Peyer's patch (tissue), 4 donors: ENCODE measurements around the gene NR4A1. TPM values are rescaled to one million over a fixed set of nuclear protein-coding genes. Genes with fewer than 3 reads are reported as not detected.

Source experiments
- DNase-seq, 3 donors: peaks; one replicate each; pipeline ENCODE4 v3.0.0-alpha.2; 2017 to 2019
- H3K27ac ChIP-seq, 4 donors: fragments of 200-600 bp; sonication (generic); one replicate each; pipeline ENCODE4 v1.5.1; 2016 to 2019
- H3K27me3 ChIP-seq, 2 donors: fragments of 200-600 bp; sonication (generic); one replicate each; pipeline ENCODE4 v1.5.1; 2019
- H3K36me3 ChIP-seq, 3 donors: fragments of 200-600 bp; sonication (generic); one replicate each; pipeline ENCODE4 v1.5.1; 2016 to 2019
- H3K4me1 ChIP-seq, 4 donors: fragments of 200-600 bp; sonication (generic); one replicate each; pipeline ENCODE4 v1.5.1; 2016 to 2019
- H3K4me3 ChIP-seq, 4 donors: fragments of 200-600 bp; sonication (generic); 1 replicate in 3 of 4; 2 replicates in 1 of 4; pipeline ENCODE4 v1.5.1; 2016 to 2019; ENCODE audit warnings: mild to moderate bottlenecking in 1 of 4
- H3K9me3 ChIP-seq, 4 donors: fragments of 200-600 bp; sonication (generic); one replicate each; pipeline ENCODE4 v1.5.1; 2016 to 2019; ENCODE audit warnings: mild to moderate bottlenecking in 1 of 4
- CTCF ChIP-seq, 6 experiments: fragments of 450-650 bp in 4 of 6; fragments of 200-600 bp in 2 of 6; sonication (generic) in 1 of 6; IDR thresholded peaks; one replicate each; pipeline ENCODE4 v1.5.1; 2017 to 2019; ENCODE audit warnings: antibody characterized with exemption in 6 of 6, mild to moderate bottlenecking in 3 of 6, moderate library complexity in 1 of 6
- POLR2A ChIP-seq, 2 donors: fragments of 450-650 bp; IDR thresholded peaks; one replicate each; pipeline ENCODE4 v1.5.1; 2017; ENCODE audit warnings: antibody characterized with exemption in 2 of 2, mild to moderate bottlenecking in 2 of 2, moderate library complexity in 2 of 2
- total RNA-seq, 4 donors: library from RNA; depleted of rRNA; stranded (reverse); fragments of >200 nt; gene quantifications; one replicate each; pipeline ENCODE4 v1.1.0, GENCODE V29; 2016

NR4A1 gene
- total RNA-seq, 4 donors from 2014 or later, result 3.9 to 265 (median 42.2) TPM

DNA sequence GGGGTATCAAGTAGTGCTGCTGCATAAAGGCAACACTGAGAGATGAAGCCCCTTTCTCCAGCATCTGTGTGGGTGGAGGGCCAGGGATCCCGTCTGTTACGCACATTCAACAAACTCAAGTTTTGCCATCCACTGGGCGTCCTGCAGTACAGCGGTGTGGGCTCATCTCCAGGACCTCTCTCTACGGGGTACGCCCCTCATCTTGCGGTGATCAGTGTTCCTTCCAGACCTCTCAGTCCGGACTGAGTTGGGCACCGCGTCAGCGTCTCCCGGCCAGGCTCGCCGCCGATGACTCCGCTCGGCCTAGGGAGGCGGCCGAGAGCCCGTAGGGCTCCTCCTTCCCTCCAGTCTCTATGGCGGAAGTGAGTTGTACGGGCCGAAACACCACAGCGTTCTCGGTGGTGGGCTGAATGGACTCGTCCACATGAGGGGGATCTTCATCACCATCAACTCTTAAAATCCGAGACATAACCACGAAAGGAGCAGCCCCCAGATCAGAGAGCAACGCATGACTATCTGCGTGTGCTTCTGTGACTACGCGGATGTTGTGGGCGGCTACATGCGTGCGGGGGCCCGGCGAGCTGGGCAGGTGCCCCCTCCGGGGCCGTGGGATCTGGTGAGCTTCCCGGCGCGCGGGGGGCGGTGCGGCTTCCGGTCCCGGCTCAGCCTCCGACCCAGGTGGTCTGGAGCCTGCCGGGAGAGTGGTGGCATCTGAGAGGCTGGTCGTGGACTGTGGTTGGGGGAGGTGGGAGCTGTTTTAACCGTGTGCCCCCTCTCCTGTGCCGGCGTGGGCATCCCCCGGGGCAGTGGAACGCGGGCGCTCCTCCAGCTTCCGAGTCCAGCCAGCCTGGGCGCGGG, 18.3 kb downstream of the NR4A1 start, which contains the start of gene ATG101:
Gene ATG101 (plus strand): TSS at position 652 of the 858 bp plus-strand sequence. CDS start 3,673 bp downstream, outside the sequence.
- peaks cover 0 to 15% (median 7%) of the 10 kb centered on the region in 4 donors for H3K4me1 ChIP-seq
- peak; percentile 85 to 94 (median 91) for DNase-seq
- no peaks in the 10 kb centered on the region for H3K9me3 ChIP-seq
- TF ChIP-seq CTCF (IDR thresholded peaks at IDR 0.05) (peak; percentile 57 to 72 (median 61)), POLR2A (IDR thresholded peaks at IDR 0.05) (peak; percentile 53 to 64)
- H3K27me3 ChIP-seq, result no peaks in the 10 kb centered on the region
- peak within 1 kb of the TSS; percentile 77 to 93 (median 80) for H3K4me3 ChIP-seq
- H3K36me3 ChIP-seq, result peaks cover 0 to 17% (median 0%) of the 10 kb centered on the region in 3 donors
- H3K27ac ChIP-seq, result peak within 1 kb of the TSS; percentile 79 to 91 (median 84)

- TF ChIP-seq POLR2A (IDR thresholded peaks at IDR 0.05), result no peak
- no peak for TF ChIP-seq CTCF (IDR thresholded peaks at IDR 0.05)
- no peaks in the 10 kb centered on the region for H3K27me3 ChIP-seq
- H3K4me3 ChIP-seq, result peak overlapping the region; percentile 77 to 93 (median 80)
- H3K36me3 ChIP-seq, result peaks cover 0 to 23% (median 0%) of the 10 kb centered on the region in 3 donors
- H3K9me3 ChIP-seq, result no peaks in the 10 kb centered on the region
- no peak for DNase-seq
- peaks cover 0 to 15% (median 7%) of the 10 kb centered on the region in 4 donors for H3K4me1 ChIP-seq
- H3K27ac ChIP-seq, result peak overlapping the region; percentile 79 to 91 (median 84)
Measured at GRCh38 chr12:52070185-52070925, 19.1 kb downstream of the NR4A1 start.

DNA sequence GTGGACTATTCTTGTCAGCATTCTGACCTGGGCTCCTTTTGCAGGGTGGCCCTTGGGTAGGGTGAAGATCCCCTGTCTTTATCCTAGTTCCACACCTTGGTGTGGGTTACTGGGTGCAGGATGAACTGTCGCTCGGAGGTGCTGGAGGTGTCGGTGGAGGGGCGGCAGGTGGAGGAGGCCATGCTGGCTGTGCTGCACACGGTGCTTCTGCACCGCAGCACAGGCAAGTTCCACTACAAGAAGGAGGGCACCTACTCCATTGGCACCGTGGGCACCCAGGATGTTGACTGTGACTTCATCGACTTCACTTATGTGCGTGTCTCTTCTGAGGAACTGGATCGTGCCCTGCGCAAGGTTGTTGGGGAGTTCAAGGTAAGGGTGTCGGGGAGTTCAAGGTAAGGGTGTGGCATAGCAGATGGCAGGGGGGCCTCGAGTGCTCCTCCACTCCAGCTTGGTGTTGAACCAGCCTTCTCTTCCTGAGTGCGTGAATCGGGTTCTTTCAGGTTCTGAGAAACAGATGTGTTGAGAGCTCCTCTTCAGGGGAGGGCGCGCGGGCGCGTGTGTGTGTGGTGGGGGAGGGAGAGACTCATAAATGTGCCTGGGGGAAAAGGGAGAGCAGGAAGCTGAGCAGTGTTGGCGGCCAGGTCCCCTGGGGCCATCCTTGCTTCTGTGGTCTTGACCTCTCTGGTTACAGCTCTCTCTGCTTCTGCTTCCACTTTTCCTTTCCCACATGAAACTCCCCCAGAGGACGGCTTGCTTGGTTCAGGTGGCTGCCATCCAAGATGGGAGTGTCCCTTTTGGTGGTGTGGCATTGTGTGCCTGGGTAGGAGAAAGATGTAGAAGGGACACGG, 22.5 kb downstream of the NR4A1 start:
- DNase-seq, result peak in 2 of 3 donors; percentile 25 to 50
- H3K27me3 ChIP-seq, result no peaks in the 10 kb centered on the region
- H3K4me3 ChIP-seq, result no peak overlapping the region
- H3K9me3 ChIP-seq, result no peaks in the 10 kb centered on the region
- H3K27ac ChIP-seq, result no peak overlapping the region
- peaks cover 0 to 51% (median 0%) of the 10 kb centered on the region in 3 donors for H3K36me3 ChIP-seq
- peaks cover 0 to 15% (median 7%) of the 10 kb centered on the region in 4 donors for H3K4me1 ChIP-seq
- no peak for TF ChIP-seq CTCF (IDR thresholded peaks at IDR 0.05)
- no peak for TF ChIP-seq POLR2A (IDR thresholded peaks at IDR 0.05)

GRCh38 chr12:52074971-52075724, 23.9 kb downstream of the NR4A1 start:
- Histone ChIP-seq H3K9me3 (no peaks in the 10 kb centered on the region), H3K27ac (no peak overlapping the region), H3K27me3 (no peaks in the 10 kb centered on the region), H3K4me1 (peaks cover 0 to 15% (median 7%) of the 10 kb centered on the region in 4 donors), H3K4me3 (no peak overlapping the region), H3K36me3 (peaks cover 0 to 56% (median 0%) of the 10 kb centered on the region in 3 donors)
- DNase-seq, result peak in 1 of 3 donors; percentile 11
- TF ChIP-seq POLR2A (IDR thresholded peaks at IDR 0.05), result no peak

DNA sequence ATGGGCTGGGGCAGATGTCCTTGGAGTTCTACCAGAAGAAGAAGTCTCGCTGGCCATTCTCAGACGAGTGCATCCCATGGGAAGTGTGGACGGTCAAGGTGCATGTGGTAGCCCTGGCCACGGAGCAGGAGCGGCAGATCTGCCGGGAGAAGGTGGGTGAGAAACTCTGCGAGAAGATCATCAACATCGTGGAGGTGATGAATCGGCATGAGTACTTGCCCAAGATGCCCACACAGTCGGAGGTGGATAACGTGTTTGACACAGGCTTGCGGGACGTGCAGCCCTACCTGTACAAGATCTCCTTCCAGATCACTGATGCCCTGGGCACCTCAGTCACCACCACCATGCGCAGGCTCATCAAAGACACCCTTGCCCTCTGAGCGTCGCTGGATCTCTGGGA, 25.6 kb downstream of the NR4A1 start:
- Histone ChIP-seq H3K27ac (no peak overlapping the region), H3K9me3 (no peaks in the 10 kb centered on the region), H3K36me3 (peaks cover 0 to 56% (median 0%) of the 10 kb centered on the region in 3 donors), H3K4me3 (no peak overlapping the region), H3K4me1 (peaks cover 0 to 14% (median 12%) of the 10 kb centered on the region in 4 donors), H3K27me3 (no peaks in the 10 kb centered on the region)
- DNase-seq, result no peak
- TF ChIP-seq CTCF (IDR thresholded peaks at IDR 0.05) (no peak), POLR2A (IDR thresholded peaks at IDR 0.05) (no peak)
